Memory B cell (primary cell): ENCODE measurements around the gene GFY.
"Not testable (repeated sequence)": the region's sequence is repeated elsewhere in the genome, so short reads cannot be mapped to it uniquely, and the experiment has no call there.

ENCODE experiments used
- ATAC-seq: fragments of 150-1000 bp; cut with Tn5 transposase; 2 replicates; pipeline ENCODE4 v1.10.0; 2021; ENCODE audit warnings: low read depth, mild to moderate bottlenecking, moderate library complexity
- DNase-seq, 2 donors: peaks; one replicate each; pipeline ENCODE4 v3.0.0; 2022; ENCODE audit warnings: low spot score in 2 of 2
- H3K27ac Mint-ChIP-seq: one replicate; pipeline ENCODE4 v1.8.0; 2022; ENCODE audit warnings: mild to moderate bottlenecking, moderate library complexity, mixed read lengths
- H3K27me3 Mint-ChIP-seq: one replicate; pipeline ENCODE4 v1.8.0; 2022; ENCODE audit warnings: mixed read lengths
- H3K36me3 Mint-ChIP-seq: one replicate; pipeline ENCODE4 v1.8.0; 2022; ENCODE audit warnings: mild to moderate bottlenecking, mixed read lengths
- H3K4me1 Mint-ChIP-seq: one replicate; pipeline ENCODE4 v1.8.0; 2022; ENCODE audit warnings: mixed read lengths
- H3K4me3 Mint-ChIP-seq: one replicate; pipeline ENCODE4 v1.8.0; 2022; ENCODE audit warnings: mild to moderate bottlenecking, moderate library complexity, mixed read lengths
- H3K9me3 Mint-ChIP-seq: one replicate; pipeline ENCODE4 v1.8.0; 2022; ENCODE audit warnings: mixed read lengths

Gene GFY

DNA sequence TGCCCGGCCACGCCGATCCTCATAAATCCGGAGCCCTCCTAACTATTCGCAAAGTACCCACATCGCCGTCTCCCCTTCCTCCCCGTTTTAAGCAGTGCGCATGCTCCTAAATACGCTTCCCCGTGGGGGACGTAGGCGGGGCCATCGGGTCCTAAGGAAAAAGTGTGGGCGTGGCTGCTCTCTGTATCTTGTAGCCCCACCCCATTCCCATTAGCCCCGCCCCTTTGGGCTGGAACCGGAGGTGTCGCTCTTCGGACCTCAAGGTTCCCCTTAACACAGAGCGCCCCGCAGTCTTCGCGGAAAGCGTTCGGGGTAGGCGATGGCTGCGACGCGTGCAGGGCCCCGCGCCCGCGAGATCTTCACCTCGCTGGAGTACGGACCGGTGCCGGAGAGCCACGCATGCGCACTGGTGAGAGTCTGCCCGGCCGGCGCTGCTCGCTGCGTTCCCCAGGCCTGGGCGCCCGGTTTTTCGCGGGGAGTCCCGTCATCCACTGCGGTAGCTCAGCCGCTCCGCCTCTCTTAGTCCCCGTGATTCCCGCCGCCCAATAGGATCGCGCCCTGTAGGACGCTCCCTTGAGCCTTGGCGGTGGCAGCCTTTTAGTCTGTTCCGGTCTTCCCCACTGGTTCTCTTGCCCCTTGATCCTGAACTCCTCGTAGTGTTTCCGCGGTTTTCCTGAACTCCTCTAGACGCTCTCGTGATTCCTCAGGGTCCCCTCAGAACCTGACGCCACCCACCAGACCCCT is 28.0 kb downstream of the GFY start, which contains the start of gene ALDH16A1:
Gene ALDH16A1 (plus strand): TSS at position 213 of the 744 bp plus-strand sequence. CDS start 107 bp downstream, at position 320.
- Mint-ChIP-seq H3K27ac (peak within 1 kb of the TSS; percentile 99), H3K4me1 (peaks cover 31% of the 10 kb centered on the region)

GRCh38 chr19:49453757-49454240 is 28.6 kb downstream of the GFY start:
- Mint-ChIP-seq H3K4me1 (peaks cover 25% of the 10 kb centered on the region), H3K27me3 (no peaks in the 10 kb centered on the region), H3K27ac (peak overlapping the region; percentile 99), H3K9me3 (peaks cover 1% of the 10 kb centered on the region), H3K4me3 (peak overlapping the region; percentile 98), H3K36me3 (peaks cover 17% of the 10 kb centered on the region)
- ATAC-seq (peak; percentile 4), DNase-seq (no peak)

More for the DNA sequence above, 28.0 kb downstream of the GFY start, which contains the start of gene ALDH16A1:
- Mint-ChIP-seq H3K27me3 (no peaks in the 10 kb centered on the region), H3K4me3 (peak within 1 kb of the TSS; percentile 98), H3K9me3 (peaks cover 1% of the 10 kb centered on the region), H3K36me3 (peaks cover 22% of the 10 kb centered on the region)
- ATAC-seq (peak; percentile 78), DNase-seq (peak; percentile 95 to 98)

- H3K36me3 Mint-ChIP-seq: peaks cover 12% of the 10 kb centered on the region
- no peak overlapping the region for H3K27ac Mint-ChIP-seq
- H3K4me3 Mint-ChIP-seq: no peak overlapping the region
- peaks cover 14% of the 10 kb centered on the region for H3K4me1 Mint-ChIP-seq
- peaks cover 1% of the 10 kb centered on the region for H3K9me3 Mint-ChIP-seq
- ATAC-seq (no peak), DNase-seq (no peak)
- no peaks in the 10 kb centered on the region for H3K27me3 Mint-ChIP-seq
These were observed 30.6 kb downstream of the GFY start for GRCh38 chr19:49455773-49456172.

DNA sequence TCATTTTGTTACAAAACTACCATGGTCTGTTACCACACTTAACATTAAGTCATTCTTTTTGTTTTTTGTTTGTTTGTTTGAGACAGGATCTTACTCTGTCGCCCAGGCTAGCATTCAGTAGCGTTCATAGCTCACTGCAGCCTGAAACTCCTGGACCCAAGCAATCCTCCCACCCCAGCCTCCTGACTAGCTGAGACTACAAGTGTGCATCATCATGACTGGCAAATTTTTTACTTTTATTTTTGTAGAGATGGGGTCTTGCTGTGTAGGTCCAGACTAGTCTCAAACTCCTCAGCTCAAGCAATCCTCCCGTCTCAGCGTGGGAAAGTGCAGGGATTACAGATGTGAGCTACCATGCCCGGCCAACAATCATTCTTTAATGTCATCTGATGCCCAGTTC is 31.1 kb downstream of the GFY start:
- H3K9me3 Mint-ChIP-seq: peaks cover 1% of the 10 kb centered on the region
- H3K4me1 Mint-ChIP-seq: peaks cover 14% of the 10 kb centered on the region
- no peak overlapping the region for H3K27ac Mint-ChIP-seq
- no peak for DNase-seq
- ATAC-seq: no peak
- no peak overlapping the region for H3K4me3 Mint-ChIP-seq
- H3K36me3 Mint-ChIP-seq: peaks cover 12% of the 10 kb centered on the region
- no peaks in the 10 kb centered on the region for H3K27me3 Mint-ChIP-seq

GRCh38 chr19:49458567-49458903 is 33.3 kb downstream of the GFY start:
- no peak for ATAC-seq
- H3K4me3 Mint-ChIP-seq: no peak overlapping the region
- no peak overlapping the region for H3K27ac Mint-ChIP-seq
- peaks cover 7% of the 10 kb centered on the region for H3K4me1 Mint-ChIP-seq
- no peaks in the 10 kb centered on the region for H3K27me3 Mint-ChIP-seq
- no peak for DNase-seq
- peaks cover 12% of the 10 kb centered on the region for H3K36me3 Mint-ChIP-seq
- H3K9me3 Mint-ChIP-seq: no peaks in the 10 kb centered on the region

DNA sequence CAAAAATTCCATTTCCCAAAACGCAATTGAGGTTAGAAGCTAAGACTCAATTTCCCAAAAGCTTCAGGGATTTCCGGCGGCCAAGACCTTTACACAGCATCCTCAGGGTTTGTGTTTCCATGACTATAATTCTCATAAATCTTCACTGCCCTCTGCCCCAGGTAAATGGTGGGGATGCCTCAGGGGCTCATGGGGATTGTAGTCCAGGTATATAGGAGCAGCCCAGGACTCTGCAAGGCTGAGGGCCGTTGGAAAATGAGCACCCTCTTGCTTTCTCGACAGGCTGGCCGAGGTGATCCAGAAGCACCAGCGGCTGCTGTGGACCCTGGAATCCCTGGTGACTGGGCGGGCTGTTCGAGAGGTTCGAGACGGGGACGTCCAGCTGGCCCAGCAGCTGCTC is 34.2 kb downstream of the GFY start:
- H3K27me3 Mint-ChIP-seq: no peaks in the 10 kb centered on the region
- no peak overlapping the region for H3K4me3 Mint-ChIP-seq
- peaks cover 3% of the 10 kb centered on the region for H3K4me1 Mint-ChIP-seq
- DNase-seq (no peak), ATAC-seq (no peak)
- H3K9me3 Mint-ChIP-seq: no peaks in the 10 kb centered on the region
- H3K36me3 Mint-ChIP-seq: peaks cover 15% of the 10 kb centered on the region
- no peak overlapping the region for H3K27ac Mint-ChIP-seq

DNA sequence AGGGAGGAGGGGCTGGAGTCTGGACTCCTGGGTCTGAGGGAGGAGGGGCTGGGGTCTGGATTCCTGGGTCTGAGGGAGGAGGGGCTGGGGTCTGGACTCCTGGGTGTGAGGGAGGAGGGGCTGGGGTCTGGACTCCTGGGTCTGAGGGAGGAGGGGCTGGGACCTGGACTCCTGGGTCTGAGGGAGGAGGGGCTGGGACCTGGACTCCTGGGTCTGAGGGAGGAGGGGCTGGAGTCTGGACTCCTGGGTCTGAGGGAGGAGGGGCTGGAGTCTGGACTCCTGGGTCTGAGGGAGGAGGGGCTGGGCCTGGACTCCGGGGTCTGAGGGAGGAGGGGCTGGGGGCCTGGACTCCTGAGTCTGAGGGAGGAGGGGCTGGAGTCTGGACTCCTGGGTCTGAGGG is 35.9 kb downstream of the GFY start:
- not testable (repeated sequence) for H3K9me3 Mint-ChIP-seq, H3K4me1 Mint-ChIP-seq, ATAC-seq, H3K4me3 Mint-ChIP-seq, DNase-seq, H3K27me3 Mint-ChIP-seq, H3K27ac Mint-ChIP-seq
- peaks cover 21% of the 10 kb centered on the region for H3K36me3 Mint-ChIP-seq

- Mint-ChIP-seq H3K4me3 (no peak overlapping the region), H3K4me1 (peaks cover 3% of the 10 kb centered on the region), H3K9me3 (no peaks in the 10 kb centered on the region), H3K27me3 (no peaks in the 10 kb centered on the region), H3K36me3 (peaks cover 20% of the 10 kb centered on the region), H3K27ac (no peak overlapping the region)
- DNase-seq: no peak
- ATAC-seq: no peak
These were observed 36.5 kb downstream of the GFY start for GRCh38 chr19:49461656-49462055.

- Mint-ChIP-seq H3K36me3 (peaks cover 17% of the 10 kb centered on the region), H3K4me3 (no peak overlapping the region), H3K27ac (no peak overlapping the region), H3K4me1 (no peaks in the 10 kb centered on the region), H3K27me3 (no peaks in the 10 kb centered on the region), H3K9me3 (no peaks in the 10 kb centered on the region)
- DNase-seq: no peak
- ATAC-seq: no peak
These were observed 37.3 kb downstream of the GFY start for GRCh38 chr19:49462492-49462891.

DNA sequence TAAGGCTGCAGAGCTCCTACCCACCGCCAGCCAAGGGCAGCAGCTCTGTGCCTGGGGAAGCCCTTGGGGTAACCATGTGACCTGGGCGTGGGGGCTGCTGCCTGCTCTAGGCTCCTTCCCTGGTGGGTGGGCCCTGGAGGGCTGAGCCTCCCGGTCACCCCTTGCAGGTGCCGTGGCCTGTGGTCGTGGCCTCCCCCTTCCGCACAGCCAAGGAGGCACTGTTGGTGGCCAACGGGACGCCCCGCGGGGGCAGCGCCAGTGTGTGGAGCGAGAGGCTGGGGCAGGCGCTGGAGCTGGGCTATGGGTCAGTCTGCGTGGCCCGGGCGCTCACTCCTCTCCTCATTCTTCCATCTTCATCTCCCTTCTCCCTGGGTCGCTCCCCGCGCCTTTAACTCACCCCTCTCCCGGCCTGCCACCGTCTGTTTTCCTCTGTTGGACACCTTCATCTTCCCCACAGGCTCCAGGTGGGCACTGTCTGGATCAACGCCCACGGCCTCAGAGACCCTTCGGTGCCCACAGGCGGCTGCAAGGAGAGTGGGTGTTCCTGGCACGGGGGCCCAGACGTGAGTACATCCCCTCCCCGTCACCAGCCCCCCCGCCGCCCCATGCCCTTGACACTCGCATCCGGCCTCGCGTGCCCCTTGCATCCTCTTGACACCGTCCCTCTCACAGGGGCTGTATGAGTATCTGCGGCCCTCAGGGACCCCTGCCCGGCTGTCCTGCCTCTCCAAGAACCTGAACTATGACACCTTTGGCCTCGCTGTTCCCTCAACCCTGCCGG is 39.0 kb downstream of the GFY start:
- Mint-ChIP-seq H3K27ac (peak overlapping the region; percentile 82), H3K4me3 (no peak overlapping the region)
- no peak for ATAC-seq

GRCh38 chr19:49465371-49465770 is 40.2 kb downstream of the GFY start:
- Mint-ChIP-seq H3K27me3 (no peaks in the 10 kb centered on the region), H3K4me3 (no peak overlapping the region), H3K9me3 (peaks cover 3% of the 10 kb centered on the region), H3K27ac (peak overlapping the region; percentile 76), H3K36me3 (peaks cover 16% of the 10 kb centered on the region), H3K4me1 (peaks cover 9% of the 10 kb centered on the region)
- ATAC-seq: no peak
- no peak for DNase-seq

More for the DNA sequence above, 39.0 kb downstream of the GFY start:
- Mint-ChIP-seq H3K36me3 (peaks cover 20% of the 10 kb centered on the region), H3K4me1 (peaks cover 4% of the 10 kb centered on the region), H3K9me3 (peaks cover 3% of the 10 kb centered on the region), H3K27me3 (no peaks in the 10 kb centered on the region)
- DNase-seq: no peak

DNA sequence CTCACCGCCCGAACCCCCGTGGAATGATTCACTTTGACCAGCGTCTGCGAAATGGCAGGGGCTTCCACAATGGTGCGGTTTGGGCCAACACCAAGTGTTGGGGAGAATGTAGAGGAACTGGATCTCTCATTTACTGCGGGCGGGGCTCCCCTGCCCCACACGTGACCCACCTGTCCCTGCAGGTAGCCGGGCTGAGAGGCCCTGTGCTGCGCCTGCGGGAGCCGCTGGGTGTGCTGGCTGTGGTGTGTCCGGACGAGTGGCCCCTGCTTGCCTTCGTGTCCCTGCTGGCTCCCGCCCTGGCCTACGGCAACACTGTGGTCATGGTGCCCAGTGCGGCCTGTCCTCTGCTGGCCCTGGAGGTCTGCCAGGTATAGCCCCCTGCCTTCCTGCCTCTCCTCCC is 43.0 kb downstream of the GFY start:
- H3K36me3 Mint-ChIP-seq: peaks cover 15% of the 10 kb centered on the region
- H3K27me3 Mint-ChIP-seq: no peaks in the 10 kb centered on the region
- no peak overlapping the region for H3K4me3 Mint-ChIP-seq
- ATAC-seq (no peak), DNase-seq (no peak)
- peak overlapping the region; percentile 100 for H3K27ac Mint-ChIP-seq
- H3K4me1 Mint-ChIP-seq: peaks cover 15% of the 10 kb centered on the region
- peaks cover 3% of the 10 kb centered on the region for H3K9me3 Mint-ChIP-seq

GRCh38 chr19:49468746-49469447 is 43.7 kb downstream of the GFY start:
- H3K27me3 Mint-ChIP-seq: no peaks in the 10 kb centered on the region
- H3K4me1 Mint-ChIP-seq: peaks cover 15% of the 10 kb centered on the region

More at GRCh38 chr19:49468746-49469447, 43.7 kb downstream of the GFY start:
- ATAC-seq (peak; percentile 81), DNase-seq (peak; percentile 80 to 93)
- peak overlapping the region; percentile 100 for H3K27ac Mint-ChIP-seq
- H3K4me3 Mint-ChIP-seq: peak overlapping the region; percentile 89
- peaks cover 15% of the 10 kb centered on the region for H3K36me3 Mint-ChIP-seq
- peaks cover 3% of the 10 kb centered on the region for H3K9me3 Mint-ChIP-seq
